GM23248 (cell line): Measurements from ENCODE around the gene HARBI1. TPM values are rescaled to one million over a fixed set of nuclear protein-coding genes. Genes with fewer than 3 reads are reported as not detected.

Experiments
- DNase-seq: peaks from one replicate; pipeline ENCODE4 v3.0.0-alpha.2; 2015
- H2AFZ ChIP-seq: fragments of 200-600 bp; sonication (generic); 2 replicates; pipeline ENCODE4 v1.6.1; 2016; ENCODE audit warnings: antibody characterized with exemption
- H3F3A ChIP-seq: fragments of 200-600 bp; sonication (generic); 2 replicates; pipeline ENCODE4 v1.6.1; 2016; ENCODE audit warnings: mild to moderate bottlenecking, antibody characterized with exemption, mixed run types; ENCODE audit not compliant: insufficient read depth
- H3K27ac ChIP-seq: fragments of 200-600 bp; sonication (generic); 2 replicates; pipeline ENCODE4 v1.5.1; 2016; ENCODE audit warnings: mild to moderate bottlenecking
- H3K27me3 ChIP-seq: fragments of 200-600 bp; sonication (generic); replicated peaks from 2 replicates; pipeline ENCODE4 v1.6.1; 2016; ENCODE audit warnings: mild to moderate bottlenecking; ENCODE audit not compliant: insufficient read depth
- H3K36me3 ChIP-seq: fragments of 200-600 bp; sonication (generic); 2 replicates; pipeline ENCODE4 v1.6.1; 2016; ENCODE audit warnings: low read depth, mild to moderate bottlenecking
- H3K4me1 ChIP-seq: fragments of 200-600 bp; sonication (generic); 2 replicates; pipeline ENCODE4 v1.6.1; 2016; ENCODE audit warnings: mild to moderate bottlenecking; ENCODE audit not compliant: insufficient read depth
- H3K4me2 ChIP-seq: fragments of 200-600 bp; sonication (generic); one replicate; pipeline ENCODE4 v1.6.1; 2016; ENCODE audit warnings: mild to moderate bottlenecking; ENCODE audit not compliant: unreplicated experiment
- H3K4me3 ChIP-seq: fragments of 200-600 bp; sonication (generic); 2 replicates; pipeline ENCODE4 v1.5.1; 2016; ENCODE audit warnings: mild to moderate bottlenecking
- H3K79me2 ChIP-seq: fragments of 200-600 bp; sonication (generic); 2 replicates; pipeline ENCODE4 v1.6.1; 2016; ENCODE audit warnings: mild to moderate bottlenecking; ENCODE audit not compliant: insufficient read depth
- H3K9ac ChIP-seq: fragments of 200-600 bp; sonication (generic); 2 replicates; pipeline ENCODE4 v1.6.1; 2016; ENCODE audit warnings: mild to moderate bottlenecking
- H3K9me2 ChIP-seq: fragments of 200-600 bp; sonication (generic); 2 replicates; pipeline ENCODE4 v1.6.1; 2016; ENCODE audit warnings: mixed run types, mild to moderate bottlenecking, moderate library complexity; ENCODE audit not compliant: insufficient read depth
- H3K9me3 ChIP-seq: fragments of 200-600 bp; sonication (generic); one replicate; pipeline ENCODE4 v1.6.1; 2017; ENCODE audit warnings: low read depth
- H4K20me1 ChIP-seq: fragments of 200-600 bp; sonication (generic); 2 replicates; pipeline ENCODE4 v1.6.0; 2016; ENCODE audit not compliant: insufficient read depth
- EZH2 ChIP-seq: fragments of 200-600 bp; sonication (generic); IDR thresholded peaks from 2 replicates; pipeline ENCODE4 v1.6.1; 2018; ENCODE audit warnings: antibody characterized with exemption, mild to moderate bottlenecking; ENCODE audit not compliant: insufficient read depth, poor library complexity, severe bottlenecking
- EZH2phosphoT487 ChIP-seq: fragments of 200-600 bp; sonication (generic); IDR thresholded peaks from 2 replicates; pipeline ENCODE4 v1.6.1; 2018; ENCODE audit warnings: antibody characterized with exemption, moderate library complexity, mild to moderate bottlenecking, low read depth; ENCODE audit not compliant: insufficient read depth
- WGBS, 2 experiments: methylation state at CpG; one replicate each; pipeline ENCODE4 v1.1.6; 2015 to 2017; ENCODE audit warnings: low lambda C conversion rate in 2 of 2, low coverage in 1 of 2; ENCODE audit errors: missing lambda C conversion rate in 2 of 2; 5-methylcytosine and 5-hydroxymethylcytosine counted together
- in situ Hi-C: fragments of 300-500 bp; cut with MboI; formaldehyde crosslinking; loops from 2 replicates; pipeline ENCODE4 v1.15.0; 2020
- polyA plus RNA-seq: library from polyadenylated mRNA; unstranded; fragments of >200 nt; fragmentation: Nextera tagmentation; extraction: Ambion mirVana; gene quantifications from 2 replicates; pipeline ENCODE4 v1.2.1, GENCODE V29; 2016
- total RNA-seq: library from RNA; depleted of rRNA; stranded (reverse); fragments of >200 nt; shearing (Covaris generic); gene quantifications from 2 replicates; pipeline ENCODE4 v1.2.3, GENCODE V29; 2014

The HARBI1 gene
- total and polyA plus RNA-seq, 2 experiments from 2014 or later: 4.6 to 6.2 TPM

GRCh38 chr11:46628961-46629360, 11.9 kb upstream of the HARBI1 start:
- no peaks in the 10 kb centered on the region for H3K9me2 ChIP-seq
- no peak overlapping the region for H2AFZ ChIP-seq
- no peak overlapping the region for H3K27ac ChIP-seq
- WGBS, 2 experiments: 97 to 99% methylated on average over 6 of the region's 6 CpGs
- H3K4me3 ChIP-seq: no peak overlapping the region
- H3K9me3 ChIP-seq: no peaks in the 10 kb centered on the region
- no peak for TF ChIP-seq EZH2phosphoT487
- no peak for TF ChIP-seq EZH2
- H4K20me1 ChIP-seq: no peaks in the 10 kb centered on the region
- in situ Hi-C loops: no loop called here
- H3K4me2 ChIP-seq: no peak overlapping the region
- no peaks in the 10 kb centered on the region for H3F3A ChIP-seq
- no peak overlapping the region for H3K9ac ChIP-seq
- H3K36me3 ChIP-seq: peaks cover 34% of the 10 kb centered on the region
- H3K27me3 ChIP-seq: no peaks in the 10 kb centered on the region
- peaks cover 91% of the 10 kb centered on the region for H3K79me2 ChIP-seq
- DNase-seq: no peak
- H3K4me1 ChIP-seq: no peaks in the 10 kb centered on the region

- 95 to 97% methylated on average over 3 of the region's 3 CpGs for WGBS, 2 experiments
- Histone ChIP-seq H3K9me2 (no peaks in the 10 kb centered on the region), H2AFZ (no peak overlapping the region), H3K9me3 (no peaks in the 10 kb centered on the region), H3K27me3 (no peaks in the 10 kb centered on the region), H3K79me2 (peaks cover 97% of the 10 kb centered on the region), H3K27ac (no peak overlapping the region), H3K9ac (no peak overlapping the region), H3K36me3 (peaks cover 33% of the 10 kb centered on the region; the same call in 1 of the 2 replicates), H3K4me1 (no peaks in the 10 kb centered on the region), H3K4me3 (no peak overlapping the region), H3F3A (no peaks in the 10 kb centered on the region), H3K4me2 (no peak overlapping the region), H4K20me1 (no peaks in the 10 kb centered on the region)
- TF ChIP-seq EZH2phosphoT487 (no peak), EZH2 (no peak)
- DNase-seq: no peak
- in situ Hi-C loops: no loop called here
These were observed 8.4 kb upstream of the HARBI1 start for GRCh38 chr11:46625406-46625805.

- Histone ChIP-seq H3K79me2 (peaks cover 68% of the 10 kb centered on the region), H3F3A (peaks cover 10% of the 10 kb centered on the region; the same call in 1 of the 2 replicates), H3K4me1 (peaks cover 18% of the 10 kb centered on the region), H3K4me2 (peak overlapping the region; percentile 96), H3K4me3 (peak overlapping the region; percentile 94), H3K36me3 (0 out of 2 replicates have a peak, but pooled peaks cover 7% of the 10 kb centered on the region), H2AFZ (no peak overlapping the region), H3K27me3 (no peaks in the 10 kb centered on the region), H4K20me1 (no peaks in the 10 kb centered on the region), H3K9me3 (no peaks in the 10 kb centered on the region), H3K9ac (peak overlapping the region; percentile 99), H3K9me2 (no peaks in the 10 kb centered on the region), H3K27ac (no peak overlapping the region)
- TF ChIP-seq EZH2phosphoT487: no peak
- TF ChIP-seq EZH2: no peak
- 91 to 96% methylated on average over 6 of the region's 6 CpGs for WGBS, 2 experiments
- DNase-seq: no peak
- in situ Hi-C loops: no loop called here
These were observed 1.8 kb upstream of the HARBI1 start for GRCh38 chr11:46618837-46619236.

GRCh38 chr11:46617972-46618314, 916 bp upstream of the HARBI1 start:
- WGBS, 2 experiments: 1 to 3% methylated on average over 9 of the region's 9 CpGs
- in situ Hi-C loops: no loop called here
- H3K79me2 ChIP-seq: peaks cover 59% of the 10 kb centered on the region

More at GRCh38 chr11:46617972-46618314, 916 bp upstream of the HARBI1 start:
- Histone ChIP-seq H3F3A (peaks cover 10% of the 10 kb centered on the region; the same call in 1 of the 2 replicates), H3K27me3 (no peaks in the 10 kb centered on the region), H2AFZ (peak overlapping the region; percentile 87), H3K27ac (peak overlapping the region; percentile 95), H3K4me2 (peak overlapping the region; percentile 96), H3K4me1 (peaks cover 18% of the 10 kb centered on the region), H3K9me2 (no peaks in the 10 kb centered on the region), H3K4me3 (peak overlapping the region; percentile 94), H3K9ac (peak overlapping the region; percentile 99), H3K9me3 (no peaks in the 10 kb centered on the region), H3K36me3 (0 out of 2 replicates have a peak, but pooled peaks cover 7% of the 10 kb centered on the region), H4K20me1 (no peaks in the 10 kb centered on the region)
- DNase-seq: no peak
- TF ChIP-seq EZH2 (no peak), EZH2phosphoT487 (no peak)
